Ovary (tissue), 10 donors: ENCODE data around the gene ABCC5. TPM values are rescaled to one million over a fixed set of nuclear protein-coding genes. Genes with fewer than 3 reads are reported as not detected.

ENCODE experiments used
- DNase-seq, 5 donors: peaks; one replicate each; pipeline ENCODE4 v3.0.0-alpha.2; 2019 to 2020
- H3K27ac ChIP-seq, 2 donors: fragments of 200-600 bp; one replicate each; pipeline versions ENCODE4 v1.5.1 to v1.8.0; 2019 to 2022
- H3K27me3 ChIP-seq: fragments of 200-600 bp; one replicate; pipeline ENCODE4 v1.8.0; 2022
- H3K36me3 ChIP-seq: fragments of 200-600 bp; sonication (generic); one replicate; pipeline ENCODE4 v1.5.1; 2019
- H3K4me1 ChIP-seq: one replicate; pipeline ENCODE4 v1.8.1; 2013; ENCODE audit warnings: mild to moderate bottlenecking, moderate library complexity; ENCODE audit not compliant: insufficient read depth
- H3K4me3 ChIP-seq: fragments of 200-600 bp; sonication (generic); one replicate; pipeline ENCODE4 v1.5.1; 2017
- H3K9me3 ChIP-seq, 2 donors: fragments of 200-600 bp in 1 of 2; sonication (generic) in 1 of 2; one replicate each; pipeline versions ENCODE4 v1.5.1 to v1.8.1; 2013 to 2019; ENCODE audit warnings: mild to moderate bottlenecking in 1 of 2, moderate library complexity in 1 of 2
- EP300 ChIP-seq: sonication (generic); formaldehyde crosslinking; IDR thresholded peaks from one replicate; pipeline ENCODE4 v1.6.1; 2017; ENCODE audit warnings: antibody characterized with exemption
- POLR2A ChIP-seq: fragments of 450-650 bp; IDR thresholded peaks from one replicate; pipeline ENCODE4 v1.6.1; 2017; ENCODE audit warnings: antibody characterized with exemption, mild to moderate bottlenecking, moderate library complexity
- WGBS, 3 donors: extraction: QIAGEN DNeasy Blood & Tissue Kit in 1 of 3; methylation state at CpG; one replicate each; pipeline versions ENCODE4 v1.1.5 to v1.1.7; 2013 to 2017; 5-methylcytosine and 5-hydroxymethylcytosine counted together
- intact Hi-C, 4 donors: fragments of 100-400 bp; cut with DNase I; formaldehyde crosslinking; loops; one replicate each; pipeline versions ENCODE4 v1.11.0 to v1.15.1; 2022 to 2023
- long read RNA-seq, 3 donors: library from polyadenylated mRNA in 2 of 3; unstranded in 2 of 3; transcript quantifications; one replicate each; pipeline ENCODE4 v2.0.0 and lab custom pipeline, GENCODE V29; 2021 to 2026
- polyA plus RNA-seq, 2 donors: library from polyadenylated mRNA; stranded (reverse); fragments of 200-250 nt in 1 of 2; fragments of 350-450 nt in 1 of 2; fragmentation: Illumina TruSeq in 1 of 2; extraction: RNeasy Lipid Tissue Mini Kit (QIAGEN cat#74804) in 1 of 2; gene quantifications; one replicate each; pipeline ENCODE4 v1.2.3, GENCODE V29; 2013 to 2014
- total RNA-seq, 7 donors: library from RNA; depleted of rRNA in 2 of 7; stranded (reverse); fragments of >200 nt in 2 of 7; fragmentation: NEBNext Ultra II Directional in 3 of 7; extraction: Animal tissue kit (Norgen Biotek cat#: 25700) in 3 of 7; gene quantifications; one replicate each; pipeline versions ENCODE4 v1.1.0 to v1.2.4, GENCODE V29; 2016 to 2023
- TF ChIP-seq, protein P1 (sequence below), 3 donors: fragments of 450-650 bp in 2 of 3; fragments of 200-600 bp in 1 of 3; IDR thresholded peaks; one replicate each; pipeline versions ENCODE4 v1.5.1 to v1.8.0; 2016 to 2022; ENCODE audit warnings: antibody characterized with exemption in 3 of 3, mild to moderate bottlenecking in 1 of 3
- donor health status: DM: no; HTN: no; CAD: no; lungs with moderate emphysema.
- donor health status: DM: no; HTN: no; CAD: no.
- donor health status: Bipolar disorder and iron deficiency.
- donor health status: DM: yes; HTN: yes; CAD: no.
- donor health status: DM: no; HTN: no; CAD: no.
- donor health status: DM: yes; HTN: yes; CAD: no.

The ABCC5 gene
- total RNA-seq: 10 to 100 TPM; 16.3 to 23.1 (median 19.8) TPM
- polyA plus RNA-seq: 10 to 100 TPM; 19.4 to 29.4 TPM
- long read RNA-seq, donor 1, transcript ABCC5-203 (7 exons, 1,923 nt): major isoform, 12 of 51 reads
- long read RNA-seq, donor 1, partial matches to known transcripts: 25 of 51 reads
- long read RNA-seq, donor 1, other reads (novel, unspliced or antisense): 7 of 51 reads
- long read RNA-seq, donor 2, full-length matches to known transcripts: 5 of 5 reads
- long read RNA-seq, donor 2, partial matches to known transcripts: 0 of 5 reads
- long read RNA-seq, donor 2, other reads (novel, unspliced or antisense): 0 of 5 reads
- long read RNA-seq, donor 3, full-length matches to known transcripts: 30 of 47 reads
- long read RNA-seq, donor 3, partial matches to known transcripts: 7 of 47 reads
- long read RNA-seq, donor 3, other reads (novel, unspliced or antisense): 10 of 47 reads

GRCh38 chr3:184017672-184018423 lies at the start of gene ABCC5:
TSS of gene ABCC5 (minus strand) at chr3:184017884. CDS start at chr3:184014392, 3,492 bp downstream.
- H3K9me3 ChIP-seq: no peaks in the 10 kb centered on the region
- TF ChIP-seq, protein P1, sequence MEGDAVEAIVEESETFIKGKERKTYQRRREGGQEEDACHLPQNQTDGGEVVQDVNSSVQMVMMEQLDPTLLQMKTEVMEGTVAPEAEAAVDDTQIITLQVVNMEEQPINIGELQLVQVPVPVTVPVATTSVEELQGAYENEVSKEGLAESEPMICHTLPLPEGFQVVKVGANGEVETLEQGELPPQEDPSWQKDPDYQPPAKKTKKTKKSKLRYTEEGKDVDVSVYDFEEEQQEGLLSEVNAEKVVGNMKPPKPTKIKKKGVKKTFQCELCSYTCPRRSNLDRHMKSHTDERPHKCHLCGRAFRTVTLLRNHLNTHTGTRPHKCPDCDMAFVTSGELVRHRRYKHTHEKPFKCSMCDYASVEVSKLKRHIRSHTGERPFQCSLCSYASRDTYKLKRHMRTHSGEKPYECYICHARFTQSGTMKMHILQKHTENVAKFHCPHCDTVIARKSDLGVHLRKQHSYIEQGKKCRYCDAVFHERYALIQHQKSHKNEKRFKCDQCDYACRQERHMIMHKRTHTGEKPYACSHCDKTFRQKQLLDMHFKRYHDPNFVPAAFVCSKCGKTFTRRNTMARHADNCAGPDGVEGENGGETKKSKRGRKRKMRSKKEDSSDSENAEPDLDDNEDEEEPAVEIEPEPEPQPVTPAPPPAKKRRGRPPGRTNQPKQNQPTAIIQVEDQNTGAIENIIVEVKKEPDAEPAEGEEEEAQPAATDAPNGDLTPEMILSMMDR (IDR thresholded peaks at IDR 0.05): peak in 2 of 3 donors; percentile 30 to 59
- TF ChIP-seq EP300: no peak
- peak; percentile 89 to 94 (median 91) for DNase-seq
- H3K27me3 ChIP-seq: no peaks in the 10 kb centered on the region
- H3K27ac ChIP-seq: peak within 1 kb of the TSS; percentile 11 to 73
- 0% methylated on average over 45 to 55 of the region's 55 CpGs for WGBS, 3 donors
- peak within 1 kb of the TSS; percentile 100 for H3K4me3 ChIP-seq
- intact Hi-C loops: loop anchor here in 2 of 4 donors (5.0 kb wide), 2 partner anchors 121 to 224 kb away; no protein-coding TSS in a partner anchor
- H3K4me1 ChIP-seq: no peaks in the 10 kb centered on the region
- H3K36me3 ChIP-seq: no peaks in the 10 kb centered on the region

DNA sequence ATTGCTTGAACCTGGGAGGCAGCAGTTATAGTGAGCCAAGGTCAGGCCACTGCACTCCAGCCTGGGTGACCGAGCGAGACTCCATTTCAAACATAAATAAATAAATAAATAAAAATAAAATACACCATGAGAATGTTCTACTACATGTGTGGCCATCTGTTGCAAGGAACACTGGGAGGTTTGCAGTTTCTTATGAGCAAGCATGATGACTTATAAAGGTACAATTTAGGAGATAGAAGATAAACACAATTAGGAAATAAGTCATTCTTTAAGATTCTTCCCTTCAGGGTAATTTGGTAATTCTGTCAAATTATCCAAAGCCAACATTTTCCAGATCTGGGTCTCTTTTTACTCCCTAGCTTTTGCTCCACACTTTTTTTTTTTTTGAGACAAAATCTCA lies 48.5 kb upstream of the ABCC5 start:
- intact Hi-C loops: no loop called here
- H3K27me3 ChIP-seq: no peaks in the 10 kb centered on the region
- H3K4me1 ChIP-seq: no peaks in the 10 kb centered on the region
- H3K36me3 ChIP-seq: no peaks in the 10 kb centered on the region
- TF ChIP-seq EP300 (no peak), POLR2A (no peak)
- TF ChIP-seq, protein P1 (IDR thresholded peaks at IDR 0.05): no peak
- WGBS, 3 donors: 37 to 59% (median 47%) methylated on average over 2 of the region's 2 CpGs
- no peak overlapping the region for H3K4me3 ChIP-seq
- H3K27ac ChIP-seq: no peak overlapping the region
- DNase-seq: no peak
- peaks cover 0 to 3% of the 10 kb centered on the region in 2 donors for H3K9me3 ChIP-seq

DNA sequence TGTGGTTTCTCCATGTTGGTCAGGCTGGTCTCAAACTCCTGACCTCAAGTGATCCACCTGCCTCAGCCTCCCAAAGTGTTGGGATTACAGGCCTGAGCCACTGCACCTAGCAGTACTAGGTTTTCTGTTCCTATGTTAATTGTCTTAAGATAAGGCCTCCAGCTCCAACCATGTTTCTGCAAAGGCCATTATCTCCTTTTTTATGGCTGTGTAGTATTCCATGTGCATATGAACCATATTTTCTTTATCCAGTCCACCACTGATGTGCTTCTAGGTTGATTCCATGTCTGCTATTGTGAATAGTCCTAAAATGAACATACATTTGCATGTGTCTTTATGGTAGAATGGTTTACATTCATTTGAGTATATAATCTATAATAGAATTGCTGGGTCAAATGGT lies 45.0 kb upstream of the ABCC5 start:
- Histone ChIP-seq H3K4me1 (no peaks in the 10 kb centered on the region), H3K4me3 (no peak overlapping the region), H3K9me3 (no peaks in the 10 kb centered on the region), H3K36me3 (no peaks in the 10 kb centered on the region), H3K27me3 (no peaks in the 10 kb centered on the region), H3K27ac (no peak overlapping the region)
- DNase-seq: no peak
- intact Hi-C loops: no loop called here
- TF ChIP-seq, protein P1 (IDR thresholded peaks at IDR 0.05): no peak
- TF ChIP-seq EP300 (no peak), POLR2A (no peak)

- WGBS, 3 donors: 61 to 64% (median 61%) methylated on average over 7 of the region's 7 CpGs
- H3K27ac ChIP-seq: no peak overlapping the region
- H3K4me1 ChIP-seq: no peaks in the 10 kb centered on the region
- no peak overlapping the region for H3K4me3 ChIP-seq
- no peaks in the 10 kb centered on the region for H3K27me3 ChIP-seq
- H3K36me3 ChIP-seq: no peaks in the 10 kb centered on the region
- TF ChIP-seq, protein P1 (IDR thresholded peaks at IDR 0.05): no peak
- TF ChIP-seq EP300: no peak
- no peak for TF ChIP-seq POLR2A
- intact Hi-C loops: no loop called here
- H3K9me3 ChIP-seq: no peaks in the 10 kb centered on the region
- no peak for DNase-seq
Measured at GRCh38 chr3:184059424-184059823, 41.7 kb upstream of the ABCC5 start.
